ENCODE data around the gene TTC1. TPM values are rescaled to one million over a fixed set of nuclear protein-coding genes. Genes with fewer than 3 reads are reported as not detected.

The TTC1 gene
- total and polyA plus RNA-seq, 2 of the 8 experiments (the other 6 are each of a cell fraction or from before 2014, with no cell fraction given) = 25.1 to 63.9 TPM

DNA sequence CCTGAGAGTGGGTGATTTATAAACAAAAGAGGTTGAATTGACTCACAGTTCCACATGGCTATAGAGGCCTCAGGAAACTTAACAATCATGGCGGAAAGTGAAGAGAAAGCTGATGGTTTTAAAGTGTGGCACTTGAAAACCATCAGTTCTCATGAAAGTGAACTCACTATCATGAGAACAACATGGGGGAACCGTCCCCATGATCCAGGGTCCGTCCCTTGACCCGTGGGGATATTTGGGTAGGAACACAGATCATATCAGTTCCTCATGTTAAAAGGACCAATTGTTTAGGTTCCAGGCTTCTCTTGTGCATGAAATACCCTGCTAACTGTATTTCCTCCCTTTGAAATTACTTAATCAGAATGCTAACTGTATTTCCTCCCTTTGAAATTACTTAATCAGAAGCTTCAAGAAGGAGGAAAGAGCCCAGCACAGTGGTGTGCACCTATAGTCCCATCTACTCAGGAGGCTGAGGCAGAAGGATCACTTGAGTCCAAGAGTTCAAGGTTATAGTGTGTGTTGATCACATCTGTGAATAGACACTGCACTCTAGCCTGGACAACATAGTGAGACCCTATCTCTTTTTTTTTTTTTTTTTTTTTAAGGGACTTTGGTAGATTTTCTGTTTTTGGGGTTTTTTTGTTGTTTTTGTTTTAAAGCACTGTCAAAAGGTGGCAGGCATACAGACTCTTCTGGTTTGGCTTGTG lies 24.8 kb downstream of the TTC1 start:
- no peak overlapping the region for H3K27ac ChIP-seq (ENCODE audit: low read depth, low read length)
- peaks cover 0 to 17% of the 10 kb centered on the region in 2 experiments; a peak in 1 of 4 replicates for H3K79me2 ChIP-seq (ENCODE audit: control insufficient read depth in 1 of 2, insufficient read depth in 2 of 2, low read length in 2 of 2)
- ChIA-PET POLR2A (ENCODE audit: partially characterized antibody) (no interaction called here), CTCF (ENCODE audit: partially characterized antibody) (interaction anchor here (0.9 to 6.0 kb wide), 4 partner anchors 9 to 47 kb away, joined by 3 to 32 read pairs (median 6); no protein-coding TSS in a partner anchor)
- no peak for DNase-seq (ENCODE audit: low read depth in 1 of 2, low spot score in 2 of 2)
- H3K4me1 ChIP-seq (replicated peaks in 1 of 4; ENCODE audit: control insufficient read depth in 3 of 4, insufficient read depth in 4 of 4, low read length in 3 of 4) = no peaks in the 10 kb centered on the region; a peak in 1 of 7 replicates
- H2BK5ac ChIP-seq (ENCODE audit: low read depth, low read length) = no peak overlapping the region
- no peak overlapping the region for H2AFZ ChIP-seq (ENCODE audit: low read length)
- H2BK12ac ChIP-seq (ENCODE audit: low read depth, low read length) = no peak overlapping the region
- peaks cover 0 to 3% of the 10 kb centered on the region in 2 experiments for H4K20me1 ChIP-seq (replicated peaks in 1 of 2; ENCODE audit: control insufficient read depth in 1 of 2, insufficient read depth in 2 of 2, low read length in 2 of 2)
- H3K14ac ChIP-seq (ENCODE audit: insufficient read length) = no peak overlapping the region
- no peak overlapping the region for H3K4ac ChIP-seq (replicated peaks; ENCODE audit: insufficient read length, low read depth, low read length)
- H2BK15ac ChIP-seq (ENCODE audit: low read length) = no peak overlapping the region
- H3K9ac ChIP-seq (replicated peaks in 1 of 4; ENCODE audit: extremely low read depth in 1 of 4, low read depth in 3 of 4, low read length in 3 of 4) = no peak overlapping the region
- H4K5ac ChIP-seq (ENCODE audit: insufficient read length, low read depth, low read length) = no peak overlapping the region
- H3K9me3 ChIP-seq (ENCODE audit: insufficient read depth in 2 of 2, low read depth in 1 of 2, low read length in 1 of 2) = no peaks in the 10 kb centered on the region
- no peak overlapping the region for H3K18ac ChIP-seq (ENCODE audit: extremely low read depth, low read length)
- no peak overlapping the region for H4K91ac ChIP-seq (replicated peaks; ENCODE audit: insufficient read length, low read length)
- H2BK20ac ChIP-seq (ENCODE audit: low read length) = no peak overlapping the region
- no peaks in the 10 kb centered on the region for H3K23me2 ChIP-seq (ENCODE audit: low read depth, low read length)
- 88% methylated on average over 4 of the region's 4 CpGs; no CpG with 5 or more reads in 1 of the 2 experiments for WGBS, 2 experiments (ENCODE audit: extremely low coverage in 1 of 2, insufficient coverage in 1 of 2, insufficient read length in 1 of 2, insufficient replicate concordance in 2 of 2, low coverage in 1 of 2, low lambda C conversion rate in 2 of 2, missing lambda C conversion rate in 1 of 2)
- no peak overlapping the region for H3K4me2 ChIP-seq (ENCODE audit: insufficient read depth in 1 of 2, low read depth in 2 of 2, low read length in 2 of 2)
- H2AK5ac ChIP-seq (ENCODE audit: low read depth, low read length) = no peak overlapping the region
- no peak overlapping the region for H3K23ac ChIP-seq (ENCODE audit: insufficient read length)
- no peak overlapping the region for H3K4me3 ChIP-seq (ENCODE audit: extremely low read depth in 1 of 4, insufficient read depth in 2 of 4, low read depth in 3 of 4, low read length in 4 of 4)
- no peak overlapping the region for H4K8ac ChIP-seq (ENCODE audit: extremely low read depth, insufficient read depth, low read length)
- no peak for FAIRE-seq
- H3K27me3 ChIP-seq (replicated peaks in 1 of 4; ENCODE audit: control insufficient read depth in 3 of 4, extremely low read depth in 1 of 4, insufficient read depth in 3 of 4, low read length in 3 of 4) = peaks cover 0 to 2% (median 0%) of the 10 kb centered on the region in 4 experiments; a peak in 1 of 7 replicates
- H2BK120ac ChIP-seq (replicated peaks; ENCODE audit: low read depth, low read length) = no peak overlapping the region
- peaks cover 2% of the 10 kb centered on the region; the same call in 1 of the 2 replicates for H3K79me1 ChIP-seq (ENCODE audit: low read depth, low read length)
- H3K56ac ChIP-seq (replicated peaks; ENCODE audit: insufficient read length, low read depth, low read length) = no peak overlapping the region
- no peak for TF ChIP-seq POLR2AphosphoS5 (IDR thresholded peaks at IDR 0.05; ENCODE audit: low read depth, low read length)
- peaks cover 7 to 36% (median 24%) of the 10 kb centered on the region in 4 experiments; a peak in 7 of 8 replicates for H3K36me3 ChIP-seq (ENCODE audit: control insufficient read depth in 2 of 4, insufficient read depth in 4 of 4, low read length in 3 of 4)

All from H1 (cell line).